HG03521 (cell line): Measurements from ENCODE around the gene CHID1.

Experiments
- ATAC-seq: cut with Tn5 transposase; IDR thresholded peaks from one replicate; pipeline ENCODE4 v1.9.1; 2021; ENCODE audit warnings: mild to moderate bottlenecking, moderate library complexity; ENCODE audit not compliant: unreplicated experiment

The CHID1 gene

DNA sequence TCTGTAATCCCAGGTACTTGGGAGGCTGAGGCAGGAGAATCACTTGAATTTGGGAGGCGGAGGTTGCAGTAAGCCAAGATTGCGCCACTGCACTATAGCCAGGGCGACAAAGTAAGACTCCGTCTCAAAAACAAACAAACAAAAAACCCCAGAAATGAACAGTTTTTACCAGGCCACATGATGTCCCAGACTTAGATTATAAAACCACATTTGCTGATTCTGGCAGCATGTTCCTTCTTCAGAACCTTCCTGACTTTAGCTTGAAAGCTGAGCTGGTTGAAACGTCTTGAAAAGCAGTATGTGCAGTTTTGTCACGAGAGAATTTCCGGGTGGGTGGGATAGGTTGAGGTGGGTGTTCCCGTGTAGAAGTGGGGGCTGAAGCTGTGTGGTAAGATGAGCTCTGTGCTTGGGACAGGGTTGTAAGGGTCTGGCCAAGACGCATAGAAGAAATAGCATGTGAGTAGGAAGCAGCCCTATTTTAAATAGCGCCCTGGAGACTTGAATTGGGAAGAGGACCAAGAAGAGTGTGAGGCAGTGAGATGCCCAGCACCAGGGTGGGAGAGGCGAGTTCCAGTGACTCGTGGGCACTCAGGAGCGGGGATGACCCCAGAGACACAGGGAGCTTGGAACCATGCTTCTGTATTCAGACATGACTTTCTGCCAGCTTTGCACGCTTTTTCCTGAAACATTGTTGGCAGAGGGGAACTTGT, 22.7 kb upstream of the CHID1 start:
- ATAC-seq, result no peak

GRCh38 chr11:932435-932834, 21.8 kb upstream of the CHID1 start:
- ATAC-seq, result no peak

GRCh38 chr11:931385-931784, 20.8 kb upstream of the CHID1 start:
- ATAC-seq, result no peak

DNA sequence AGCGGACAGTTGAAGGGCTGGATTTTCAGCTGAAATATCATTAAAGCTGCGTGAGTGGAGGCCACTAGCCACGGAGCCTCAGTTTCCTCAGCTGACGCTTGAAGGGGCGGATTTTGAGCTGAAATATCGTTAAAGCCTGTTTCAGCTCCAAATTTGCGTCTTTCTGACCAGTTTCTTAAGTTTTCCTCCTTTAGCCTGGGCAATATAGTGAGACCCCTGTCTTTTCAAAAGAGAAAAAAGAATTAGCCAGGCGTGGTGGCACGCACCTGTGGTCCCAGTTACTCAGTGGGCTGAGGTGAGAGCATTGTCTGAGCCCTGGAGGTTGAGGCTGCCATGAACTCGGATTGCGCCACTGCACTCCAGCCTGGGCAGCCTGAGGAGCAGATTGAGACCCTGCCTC, 18.8 kb upstream of the CHID1 start:
- no peak for ATAC-seq

- ATAC-seq, result no peak
These were observed 18.2 kb upstream of the CHID1 start for GRCh38 chr11:928786-929185.

DNA sequence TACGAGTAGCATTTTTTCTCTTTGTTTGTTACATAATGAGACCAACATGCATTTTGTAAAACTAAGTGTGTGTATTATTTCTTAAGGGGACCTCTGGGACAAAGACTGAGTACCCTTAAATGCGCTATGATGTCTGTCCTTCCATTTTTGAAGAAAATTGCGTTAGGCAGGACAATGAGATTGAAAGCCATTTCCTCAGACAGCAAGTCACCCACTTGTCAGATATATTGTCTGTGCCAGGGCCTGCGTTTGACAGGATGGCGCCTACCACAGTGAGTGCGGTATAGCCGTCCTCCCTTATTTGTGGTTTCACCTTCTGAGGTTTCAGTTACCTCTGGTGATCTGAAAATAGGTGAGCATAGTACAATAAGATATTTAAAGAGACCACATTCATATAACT, 17.3 kb upstream of the CHID1 start:
- no peak for ATAC-seq

GRCh38 chr11:926341-926916, 15.8 kb upstream of the CHID1 start:
- ATAC-seq, result no peak

DNA sequence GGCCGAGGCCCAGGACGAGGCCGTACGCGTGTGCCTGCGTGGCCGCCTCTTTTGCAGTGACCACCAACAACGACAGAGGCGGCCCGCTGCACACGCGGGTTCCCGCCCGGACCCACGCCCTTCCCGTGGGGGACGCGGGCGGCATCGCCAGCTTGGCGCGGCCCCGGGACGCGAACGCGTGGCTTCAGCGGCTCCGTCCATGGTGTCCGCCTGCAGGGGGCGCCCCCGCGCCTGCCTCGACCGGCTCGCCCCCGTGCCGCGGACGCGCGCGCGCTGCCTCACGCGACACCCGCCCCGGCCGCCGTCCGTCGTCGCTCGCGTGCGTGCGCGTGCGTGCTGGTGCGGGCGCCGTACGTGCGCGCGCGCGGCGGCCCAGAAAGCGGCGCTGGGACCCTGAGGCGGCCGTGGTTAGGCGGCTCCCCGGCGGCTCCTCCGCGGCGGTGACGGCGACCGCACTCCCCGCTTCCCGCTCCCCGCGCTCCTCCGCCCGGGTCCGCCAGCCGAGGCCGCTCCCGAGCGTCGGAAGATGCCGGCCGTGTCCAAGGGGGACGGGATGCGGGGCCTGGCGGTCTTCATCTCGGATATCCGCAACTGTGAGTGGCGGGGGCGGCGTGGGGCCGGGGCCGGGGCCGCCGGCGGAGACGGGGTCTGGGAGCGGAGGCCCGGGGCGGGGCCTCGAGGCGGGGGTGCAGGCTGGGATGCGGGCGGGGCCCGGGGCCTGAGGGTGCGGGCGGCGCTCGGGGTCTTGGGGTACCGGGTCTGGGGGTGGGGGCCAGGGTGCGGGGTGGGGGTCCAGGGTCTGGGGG, 15.1 kb upstream of the CHID1 start, which contains the start of gene AP2A2:
Gene AP2A2 (plus strand): TSS at position 375 of the 806 bp plus-strand sequence. CDS start 152 bp downstream, at position 527.
- ATAC-seq, result peak; percentile 84

DNA sequence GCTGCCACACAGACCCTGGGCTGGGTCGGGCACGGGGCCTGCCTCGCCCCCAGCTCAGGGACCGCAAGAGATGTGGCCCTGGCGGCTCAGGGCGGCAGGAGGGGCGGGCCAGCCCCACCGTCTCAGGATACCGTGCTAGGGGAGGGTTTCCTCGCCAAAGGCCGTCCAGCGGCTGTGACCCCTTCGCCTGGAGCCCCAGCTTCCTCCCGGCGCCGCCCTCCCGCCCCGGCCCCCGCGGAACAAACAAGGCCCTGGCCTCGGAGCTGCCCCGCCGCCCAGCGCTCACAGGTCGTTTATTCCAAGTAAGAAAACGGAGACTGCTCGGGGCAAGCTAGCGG, 14.5 kb upstream of the CHID1 start:
- ATAC-seq, result no peak

GRCh38 chr11:924406-925157, 14.0 kb upstream of the CHID1 start:
- no peak for ATAC-seq

DNA sequence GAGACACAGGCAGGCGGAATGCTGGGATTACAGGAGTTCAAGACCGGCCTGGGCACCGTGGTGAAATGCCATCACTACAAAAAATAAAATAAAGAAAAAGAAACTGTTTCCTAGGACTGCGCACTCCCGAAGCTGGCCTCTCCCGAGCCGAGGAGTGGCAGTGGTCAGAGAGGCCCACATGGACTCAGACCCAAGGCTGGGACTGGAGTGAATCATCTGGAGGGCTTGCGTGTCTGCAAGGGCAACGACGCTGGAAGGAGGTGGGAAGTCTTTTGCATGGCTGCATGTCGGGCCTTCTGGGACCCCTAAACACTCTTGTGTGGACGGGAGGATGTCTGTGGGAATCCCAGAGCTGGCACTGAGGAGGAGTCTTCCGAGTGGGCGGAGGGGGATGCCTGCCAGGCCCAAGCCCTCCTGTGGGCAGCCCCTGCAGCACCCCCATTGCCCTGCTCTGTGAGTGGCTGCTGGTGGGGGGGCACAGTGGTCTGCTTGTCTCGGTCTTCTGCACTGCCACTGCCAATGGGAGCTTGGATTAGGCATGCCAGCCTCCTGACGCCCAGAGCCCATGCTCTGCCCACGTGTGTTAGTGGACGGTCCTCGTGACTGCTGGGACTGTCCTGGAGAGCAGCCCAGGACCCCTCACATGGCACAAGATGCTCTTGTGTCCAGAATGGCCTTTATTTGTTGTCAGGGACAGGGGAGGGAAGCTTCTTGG, 13.2 kb upstream of the CHID1 start:
- no peak for ATAC-seq

DNA sequence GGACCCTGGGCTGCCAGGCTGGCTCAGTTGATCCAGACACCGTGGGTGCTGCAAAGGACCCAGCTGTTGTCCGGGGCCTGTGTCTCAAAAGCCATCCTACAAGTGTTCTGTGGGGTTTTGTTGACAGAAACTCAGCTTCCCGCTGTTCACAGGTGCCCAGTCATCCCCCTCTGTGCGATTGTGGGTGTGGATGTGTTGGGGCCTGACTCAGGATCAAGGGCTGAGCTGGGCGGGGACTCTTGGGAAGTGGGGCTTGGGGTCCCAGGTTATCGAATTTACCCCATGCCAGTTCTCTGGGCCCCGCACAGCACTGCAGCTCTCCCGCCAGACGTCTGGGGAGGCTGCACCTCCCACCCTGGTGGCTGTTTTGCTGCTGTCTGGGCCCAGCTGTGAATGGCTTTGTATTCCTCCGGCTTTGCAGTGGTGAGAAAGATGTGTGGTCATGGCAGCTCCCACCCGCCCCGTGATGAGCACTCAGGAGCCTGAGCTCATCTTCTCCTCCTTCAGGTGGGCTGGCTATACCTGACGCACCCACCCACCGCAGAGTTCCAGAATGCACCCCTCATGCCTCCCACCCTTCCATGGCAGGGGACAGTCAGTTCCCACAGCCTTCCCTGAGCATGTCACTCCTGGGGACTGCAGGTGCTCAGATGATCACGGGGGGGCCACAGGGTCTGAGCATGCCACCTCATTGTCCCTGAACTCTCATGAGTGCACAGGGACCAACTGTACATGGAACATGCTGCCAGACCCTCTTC, 11.5 kb upstream of the CHID1 start:
- ATAC-seq, result no peak

- ATAC-seq, result no peak
These were observed 6.8 kb upstream of the CHID1 start for GRCh38 chr11:917426-917825.

DNA sequence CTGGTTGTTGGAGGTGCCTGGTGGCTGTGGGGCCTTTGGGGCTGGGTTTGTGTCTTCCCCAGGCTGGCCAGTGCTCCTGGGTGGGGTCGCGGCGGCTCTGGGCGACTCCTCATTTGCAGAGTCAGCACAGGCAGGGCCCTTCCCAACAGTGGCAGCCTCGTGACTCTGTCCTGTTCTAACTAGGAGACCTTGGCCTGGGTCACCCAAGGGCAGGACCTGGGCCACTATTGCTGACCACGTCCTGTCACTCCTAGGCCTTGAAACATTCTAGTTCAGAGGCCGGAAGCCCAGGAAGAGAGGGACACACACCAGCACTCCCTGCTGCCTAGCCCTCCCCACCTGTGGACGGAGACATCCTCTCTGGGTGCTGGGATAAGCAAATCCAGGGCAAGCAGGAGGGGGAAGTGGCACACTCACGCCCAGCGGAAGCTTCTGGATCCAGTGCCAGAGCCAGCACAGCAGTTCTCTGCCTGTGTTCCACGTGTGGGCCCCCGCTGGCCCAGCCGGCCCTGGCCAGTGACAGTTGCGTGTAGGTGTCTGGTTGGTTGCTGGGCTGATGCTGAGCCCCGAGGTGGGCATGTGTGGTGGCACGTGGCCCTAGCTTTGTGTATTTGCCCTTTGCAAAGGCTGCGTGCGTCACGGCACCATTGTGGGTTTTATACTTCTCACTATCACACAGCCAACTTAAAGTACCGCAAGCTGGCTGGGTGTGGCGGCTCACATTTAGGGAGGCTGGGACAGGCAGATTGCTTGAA, 4.3 kb upstream of the CHID1 start:
- no peak for ATAC-seq

GRCh38 chr11:914204-914603, 3.6 kb upstream of the CHID1 start:
- ATAC-seq, result no peak

GRCh38 chr11:913043-913442, 2.4 kb upstream of the CHID1 start:
- ATAC-seq, result no peak

GRCh38 chr11:912266-912665, 1.7 kb upstream of the CHID1 start:
- no peak for ATAC-seq

DNA sequence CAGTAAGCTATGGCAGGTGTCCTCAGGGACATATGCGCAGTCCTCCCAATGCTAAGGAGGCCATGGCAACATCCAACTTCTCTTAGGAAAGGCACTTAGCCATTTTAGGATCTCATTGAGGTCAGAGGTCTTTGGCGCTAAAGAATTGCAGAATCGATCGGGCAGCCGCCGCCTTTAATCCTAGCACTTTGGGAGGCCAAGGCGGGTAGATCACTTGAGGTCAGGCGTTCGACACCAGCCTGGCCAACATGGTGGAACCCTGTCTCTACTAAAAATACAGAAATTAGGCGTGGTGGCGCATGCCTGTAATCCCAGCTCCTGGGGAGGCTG, 1.2 kb upstream of the CHID1 start:
- no peak for ATAC-seq
